H1 (cell line): ENCODE measurements around the gene TWSG1. TPM values are rescaled to one million over a fixed set of nuclear protein-coding genes. Genes with fewer than 3 reads are reported as not detected.

Experiments
- CTCF ChIA-PET: fragments of 300-600 bp; sonication (Branson Sonifier 250); formaldehyde crosslinking; loops from one replicate; lab custom pipeline; 2021; ENCODE audit not compliant: partially characterized antibody; lab: Charles Lee
- POLR2A ChIA-PET: fragments of 300-600 bp; sonication (Branson Sonifier 250); formaldehyde crosslinking; loops from one replicate; lab custom pipeline; 2021; ENCODE audit warnings: inconsistent platforms; ENCODE audit not compliant: partially characterized antibody; lab: Charles Lee
- DNase-seq, 2 experiments: peaks; one replicate each; pipeline versions ENCODE4 v3.0.0 to v3.0.0-alpha.2; 2010 to 2022; ENCODE audit warnings: low spot score in 2 of 2, low read depth in 1 of 2, mixed read lengths in 1 of 2
- FAIRE-seq: peaks from 2 replicates; lab custom pipeline; 2011; peaks lifted over from hg19 to GRCh38; lab: Jason Lieb, UNC
- H2AFZ ChIP-seq: 2 replicates; pipeline ENCODE4 v1.8.1; 2012; ENCODE audit warnings: low read length, inconsistent platforms
- H2AK5ac ChIP-seq: 2 replicates; pipeline ENCODE4 v1.6.1; 2013; ENCODE audit warnings: low read depth, low read length
- H2BK120ac ChIP-seq: replicated peaks from 2 replicates; pipeline ENCODE3; 2013; ENCODE audit warnings: low read depth, low read length, inconsistent platforms
- H2BK12ac ChIP-seq: 2 replicates; pipeline ENCODE4 v1.6.1; 2013; ENCODE audit warnings: low read depth, low read length
- H2BK15ac ChIP-seq: 2 replicates; pipeline ENCODE4 v1.6.1; 2013; ENCODE audit warnings: low read length
- H2BK20ac ChIP-seq: 2 replicates; pipeline ENCODE4 v1.6.1; 2013; ENCODE audit warnings: low read length
- H2BK5ac ChIP-seq: 2 replicates; pipeline ENCODE4 v1.6.1; 2013; ENCODE audit warnings: low read depth, low read length
- H3K14ac ChIP-seq: 2 replicates; pipeline ENCODE4 v1.6.1; 2013; ENCODE audit warnings: inconsistent platforms; ENCODE audit not compliant: insufficient read length
- H3K18ac ChIP-seq: 2 replicates; pipeline ENCODE4 v1.6.1; 2013; ENCODE audit warnings: low read length; ENCODE audit errors: extremely low read depth
- H3K23ac ChIP-seq: 2 replicates; pipeline ENCODE4 v1.6.1; 2013; ENCODE audit warnings: inconsistent platforms; ENCODE audit not compliant: insufficient read length
- H3K23me2 ChIP-seq: 2 replicates; pipeline ENCODE4 v1.6.1; 2013; ENCODE audit warnings: low read depth, low read length
- H3K27ac ChIP-seq: 2 replicates; pipeline ENCODE4 v1.6.1; 2011; ENCODE audit warnings: low read depth, low read length, inconsistent platforms
- H3K27me3 ChIP-seq, 4 experiments: replicated peaks in 1 of 4; 1 replicate in 1 of 4; 2 replicates in 3 of 4; pipeline versions ENCODE4 v1.6.1 to v1.8.1; 2011 to 2013; ENCODE audit warnings: low read length in 3 of 4, mild to moderate bottlenecking in 3 of 4, inconsistent platforms in 2 of 4, mixed read lengths in 2 of 4, moderate library complexity in 1 of 4; ENCODE audit not compliant: control insufficient read depth in 3 of 4, insufficient read depth in 3 of 4; ENCODE audit errors: extremely low read depth in 1 of 4
- H3K36me3 ChIP-seq, 4 experiments: 2 replicates each; pipeline versions ENCODE4 v1.6.1 to v1.8.1; 2011 to 2013; ENCODE audit warnings: mild to moderate bottlenecking in 4 of 4, low read length in 3 of 4, moderate library complexity in 2 of 4, control low read depth in 1 of 4, inconsistent platforms in 1 of 4; ENCODE audit not compliant: insufficient read depth in 4 of 4, control insufficient read depth in 2 of 4
- H3K4ac ChIP-seq: replicated peaks from 2 replicates; pipeline ENCODE3; 2013; ENCODE audit warnings: low read length, low read depth, mixed read lengths, inconsistent platforms; ENCODE audit not compliant: insufficient read length
- H3K4me1 ChIP-seq, 4 experiments: replicated peaks in 1 of 4; 1 replicate in 1 of 4; 2 replicates in 3 of 4; pipeline versions ENCODE4 v1.6.1 to v1.8.1; 2011 to 2013; ENCODE audit warnings: low read length in 3 of 4, inconsistent platforms in 2 of 4, mixed read lengths in 1 of 4; ENCODE audit not compliant: insufficient read depth in 4 of 4, control insufficient read depth in 3 of 4
- H3K4me2 ChIP-seq, 2 experiments: 2 replicates each; pipeline versions ENCODE4 v1.6.1 to v1.8.1; 2011 to 2013; ENCODE audit warnings: low read depth in 2 of 2, low read length in 2 of 2, control low read depth in 1 of 2, inconsistent platforms in 1 of 2, mild to moderate bottlenecking in 1 of 2; ENCODE audit not compliant: insufficient read depth in 1 of 2
- H3K4me3 ChIP-seq, 4 experiments: fragments of 200-600, 300-600 bp in 1 of 4; sonication (generic), shearing (Covaris generic), sonication (Bioruptor Twin) in 1 of 4; 2 replicates each; pipeline versions ENCODE4 v1.5.1 to v1.8.1; 2011 to 2016; ENCODE audit warnings: low read length in 4 of 4, low read depth in 3 of 4, control low read depth in 2 of 4, inconsistent platforms in 2 of 4, mild to moderate bottlenecking in 2 of 4, mixed read lengths in 1 of 4, moderate library complexity in 1 of 4; ENCODE audit not compliant: insufficient read depth in 2 of 4; ENCODE audit errors: extremely low read depth in 1 of 4
- H3K56ac ChIP-seq: replicated peaks from 2 replicates; pipeline ENCODE3; 2013; ENCODE audit warnings: low read depth, mild to moderate bottlenecking, mixed read lengths, low read length, inconsistent platforms; ENCODE audit not compliant: insufficient read length
- H3K79me1 ChIP-seq: 2 replicates; pipeline ENCODE4 v1.6.1; 2013; ENCODE audit warnings: low read depth, low read length, control low read depth
- H3K79me2 ChIP-seq, 2 experiments: 2 replicates each; pipeline versions ENCODE4 v1.6.1 to v1.8.1; 2012 to 2013; ENCODE audit warnings: low read length in 2 of 2, mild to moderate bottlenecking in 2 of 2, inconsistent platforms in 1 of 2; ENCODE audit not compliant: insufficient read depth in 2 of 2, control insufficient read depth in 1 of 2
- H3K9ac ChIP-seq, 4 experiments: replicated peaks in 1 of 4; 1 replicate in 1 of 4; 2 replicates in 3 of 4; pipeline versions ENCODE4 v1.6.1 to v1.8.1; 2011 to 2013; ENCODE audit warnings: low read depth in 3 of 4, low read length in 3 of 4, control low read depth in 2 of 4, mild to moderate bottlenecking in 2 of 4, moderate library complexity in 2 of 4, inconsistent platforms in 1 of 4; ENCODE audit errors: extremely low read depth in 1 of 4
- H3K9me3 ChIP-seq, 2 experiments: 2 replicates each; pipeline versions ENCODE4 v1.6.1 to v1.8.1; 2012 to 2013; ENCODE audit warnings: mild to moderate bottlenecking in 2 of 2, moderate library complexity in 2 of 2, control low read depth in 1 of 2, inconsistent platforms in 1 of 2, low read depth in 1 of 2, low read length in 1 of 2, mixed read lengths in 1 of 2; ENCODE audit not compliant: insufficient read depth in 2 of 2
- H4K20me1 ChIP-seq, 2 experiments: replicated peaks in 1 of 2; 2 replicates each; pipeline versions ENCODE3 to v1.8.1; 2011 to 2013; ENCODE audit warnings: inconsistent platforms in 2 of 2, low read length in 2 of 2, mild to moderate bottlenecking in 1 of 2; ENCODE audit not compliant: insufficient read depth in 2 of 2, control insufficient read depth in 1 of 2
- H4K5ac ChIP-seq: 2 replicates; pipeline ENCODE4 v1.6.1; 2013; ENCODE audit warnings: low read length, low read depth, mixed read lengths, inconsistent platforms; ENCODE audit not compliant: insufficient read length
- H4K8ac ChIP-seq: 2 replicates; pipeline ENCODE4 v1.8.0; 2013; ENCODE audit warnings: mild to moderate bottlenecking, moderate library complexity, low read length, inconsistent platforms; ENCODE audit not compliant: insufficient read depth; ENCODE audit errors: extremely low read depth
- H4K91ac ChIP-seq: replicated peaks from 2 replicates; pipeline ENCODE3; 2013; ENCODE audit warnings: low read length, mixed read lengths, inconsistent platforms; ENCODE audit not compliant: insufficient read length
- CBX8 ChIP-seq: fragments of 300-800, 300-1000 bp; sonication (generic); IDR thresholded peaks from 2 replicates; pipeline ENCODE4 v1.7.1; 2016; ENCODE audit warnings: low read depth, low read length, borderline replicate concordance
- HDAC6 ChIP-seq: IDR thresholded peaks from one replicate; pipeline ENCODE4 v1.7.1; 2012; ENCODE audit warnings: low read depth, mild to moderate bottlenecking, inconsistent platforms, low read length, moderate library complexity
- JUN ChIP-seq: IDR thresholded peaks from 2 replicates; pipeline ENCODE4 v1.6.1; 2011; ENCODE audit warnings: low read depth, mild to moderate bottlenecking, improper control_type of control experiment, low read length
- JUND ChIP-seq: IDR thresholded peaks from 2 replicates; pipeline ENCODE4 v1.6.1; 2011; ENCODE audit warnings: mild to moderate bottlenecking, improper control_type of control experiment, low read length
- POU5F1 ChIP-seq: IDR thresholded peaks from 2 replicates; pipeline ENCODE4 v1.6.1; 2011; ENCODE audit warnings: low read depth, mild to moderate bottlenecking, low read length, moderate library complexity
- RXRA ChIP-seq: IDR thresholded peaks from 2 replicates; pipeline ENCODE4 v1.6.1; 2011; ENCODE audit warnings: low read depth, mild to moderate bottlenecking, low read length, moderate library complexity; ENCODE audit not compliant: insufficient read depth
- WGBS, 2 experiments: shearing (Covaris generic) in 1 of 2; methylation state at CpG; one replicate each; pipeline versions ENCODE4 v1.1.6 to v1.1.7; 2013 to 2015; ENCODE audit warnings: low lambda C conversion rate in 2 of 2, mixed read lengths in 2 of 2, inconsistent platforms in 1 of 2, low coverage in 1 of 2, missing lambda C conversion rate in 1 of 2; ENCODE audit not compliant: insufficient replicate concordance in 2 of 2, insufficient coverage in 1 of 2, insufficient read length in 1 of 2; ENCODE audit errors: extremely low coverage in 1 of 2, missing lambda C conversion rate in 1 of 2; 5-methylcytosine and 5-hydroxymethylcytosine counted together
- polyA plus RNA-seq, 7 experiments: library from polyadenylated mRNA; depleted of rRNA in 3 of 7; stranded (reverse) in 5 of 7; unstranded in 2 of 7; fragments of >200 nt in 5 of 7; fragments of 200-250 nt in 2 of 7; gene quantifications; 1 replicate in 5 of 7; 2 replicates in 1 of 7; 4 replicates in 1 of 7; pipeline versions ENCODE4 v1.2.1 to v1.2.3, GENCODE V29; 2011 to 2013; ENCODE audit warnings: missing spikeins in 2 of 7, mixed read lengths in 2 of 7
- total RNA-seq: library from RNA; stranded (reverse); fragmentation: NEBNext Ultra II Directional; extraction: Animal tissue kit (Norgen Biotek cat#: 25700); gene quantifications from 2 replicates; pipeline ENCODE4 v1.2.1, GENCODE V29; 2021

TWSG1 gene
- total and polyA plus RNA-seq, 2 of the 8 experiments (the other 6 are each of a cell fraction or from before 2014, with no cell fraction given): 11.8 to 19.8 TPM

GRCh38 chr18:9296233-9297006 lies 38.2 kb upstream of the TWSG1 start:
- no peak overlapping the region for H3K9ac ChIP-seq
- FAIRE-seq: no peak
- H3K18ac ChIP-seq: no peak overlapping the region
- H3K27ac ChIP-seq: no peak overlapping the region
- H2BK20ac ChIP-seq: no peak overlapping the region
- no peak overlapping the region for H3K4me2 ChIP-seq
- no peaks in the 10 kb centered on the region for H3K27me3 ChIP-seq
- no peak overlapping the region for H2BK15ac ChIP-seq
- no peak overlapping the region for H3K23ac ChIP-seq
- H3K14ac ChIP-seq: no peak overlapping the region
- H2AK5ac ChIP-seq: no peak overlapping the region
- peaks cover 0 to 4% (median 0%) of the 10 kb centered on the region in 4 experiments; a peak in 2 of 8 replicates for H3K36me3 ChIP-seq
- ChIA-PET POLR2A (interaction anchor here (0.6 kb wide), 1 partner anchor 247 kb away, joined by 3 read pairs; no protein-coding TSS in a partner anchor), CTCF (interaction anchor here (0.7 to 1.7 kb wide), 4 partner anchors 9 to 37 kb away, joined by 3 to 5 read pairs (median 4); no protein-coding TSS in a partner anchor)
- H2BK12ac ChIP-seq: no peak overlapping the region
- H3K4me1 ChIP-seq: no peaks in the 10 kb centered on the region
- no peak overlapping the region for H2BK120ac ChIP-seq
- no peak overlapping the region for H3K56ac ChIP-seq
- H2AFZ ChIP-seq: no peak overlapping the region
- TF ChIP-seq HDAC6 (no peak), POU5F1 (no peak), JUND (no peak), CBX8 (no peak), JUN (no peak), RXRA (no peak)
- no peaks in the 10 kb centered on the region for H4K20me1 ChIP-seq
- no peaks in the 10 kb centered on the region; the same call in 1 of the 2 replicates for H3K23me2 ChIP-seq
- H3K79me2 ChIP-seq: no peaks in the 10 kb centered on the region
- WGBS, 2 experiments: 95% methylated on average over 13 of the region's 15 CpGs; no CpG with 5 or more reads in 1 of the 2 experiments
- H3K4me3 ChIP-seq: no peak overlapping the region
- DNase-seq: no peak
- H3K9me3 ChIP-seq: peaks cover 23 to 27% of the 10 kb centered on the region in 2 experiments; a peak in 3 of 4 replicates
- H4K5ac ChIP-seq: no peak overlapping the region
- no peak overlapping the region for H4K91ac ChIP-seq
- H4K8ac ChIP-seq: no peak overlapping the region
- no peak overlapping the region for H2BK5ac ChIP-seq
- no peak overlapping the region for H3K4ac ChIP-seq
- no peaks in the 10 kb centered on the region for H3K79me1 ChIP-seq
